Right lung (tissue), 5 donors: ENCODE measurements around the gene TUBB2A. TPM values are rescaled to one million over a fixed set of nuclear protein-coding genes. Genes with fewer than 3 reads are reported as not detected.
A peak's percentile ranks its signal among the peaks of the same experiment; 100 is the strongest.
"Not testable (repeated sequence)": the region's sequence is repeated elsewhere in the genome, so short reads cannot be mapped to it uniquely, and the experiment has no call there.

Experiments
- DNase-seq, 2 donors: peaks; one replicate each; pipeline ENCODE4 v3.0.0-alpha.2; 2013
- polyA plus RNA-seq, 5 donors: library from polyadenylated mRNA; unstranded; fragments of 120-200 nt; gene quantifications; one replicate each; pipeline versions ENCODE4 v1.2.1 to v1.2.3, GENCODE V29; 2013; ENCODE audit warnings: inconsistent platforms in 1 of 5, low replicate concordance in 1 of 5; ENCODE audit not compliant: insufficient read length in 5 of 5, insufficient read depth in 1 of 5

The TUBB2A gene
- polyA plus RNA-seq, 5 donors = 12.8 to 35.8 (median 20.8) TPM

- peak; percentile 10 to 11 for DNase-seq
Observed at GRCh38 chr6:3156184-3157130, 887 bp downstream of the TUBB2A start.

DNA sequence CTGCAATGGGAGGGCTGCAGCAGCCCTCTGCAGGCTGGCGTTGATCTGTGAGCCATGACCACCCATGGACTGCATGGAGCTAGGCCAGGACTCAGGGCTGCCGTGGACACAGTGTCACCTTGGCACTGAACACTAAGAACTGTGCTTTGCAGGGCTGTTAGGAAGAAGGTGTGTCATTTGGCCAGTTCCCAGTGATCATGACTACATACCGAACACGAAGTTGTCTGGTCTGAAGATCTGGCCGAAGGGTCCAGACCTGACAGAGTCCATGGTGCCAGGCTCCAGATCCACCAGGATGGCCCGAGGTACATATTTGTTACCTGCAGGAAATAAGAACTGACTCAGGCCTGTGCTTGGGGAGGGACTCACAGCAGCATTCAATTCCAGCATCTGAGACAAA is 1.9 kb downstream of the TUBB2A start:
- not testable (repeated sequence) for DNase-seq

- no peak for DNase-seq
Observed at GRCh38 chr6:3152689-3153088, 4.7 kb downstream of the TUBB2A start.

- no peak for DNase-seq
Observed at GRCh38 chr6:3151691-3152090, 5.7 kb downstream of the TUBB2A start.

DNA sequence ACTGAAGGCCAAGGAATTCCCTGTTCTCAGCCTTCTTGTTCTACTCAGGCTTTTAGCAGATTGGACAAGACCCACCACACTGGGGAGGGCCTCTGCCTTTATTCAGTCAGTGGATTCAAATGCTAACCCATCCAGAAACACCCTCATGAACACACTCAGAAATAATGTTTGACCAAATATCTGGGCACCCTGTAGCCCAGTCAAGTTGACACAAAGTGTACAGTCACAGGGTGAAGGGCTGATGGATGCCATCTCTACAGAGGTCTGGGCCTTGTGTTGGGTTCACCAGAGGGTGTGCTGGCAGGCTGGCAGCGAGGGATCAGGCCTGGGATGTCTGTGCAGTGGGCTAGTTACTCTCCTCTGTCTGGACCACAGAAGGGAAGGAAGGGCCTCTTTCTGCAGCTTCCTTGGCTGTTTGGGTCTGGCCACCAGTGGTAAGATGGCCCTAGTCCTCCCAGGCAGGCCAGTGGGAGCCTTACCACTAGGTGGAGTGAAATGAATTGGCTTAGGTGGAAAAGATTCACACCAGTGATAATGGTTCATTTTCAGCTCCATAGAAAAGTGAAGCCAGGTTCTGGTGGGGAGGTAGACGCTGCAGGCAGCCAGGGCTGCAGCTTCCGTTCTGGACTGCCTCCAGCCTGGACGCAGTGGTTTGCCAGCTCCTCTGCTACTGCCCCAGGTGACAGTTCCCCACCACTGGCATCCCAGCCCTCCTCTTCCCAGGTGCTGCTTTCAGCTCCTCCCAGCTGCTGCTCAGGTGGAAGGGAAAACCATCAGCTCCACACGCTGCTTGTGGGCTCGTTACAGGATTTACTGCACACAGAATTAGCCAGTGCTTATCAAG is 9.2 kb downstream of the TUBB2A start:
- DNase-seq = no peak

DNA sequence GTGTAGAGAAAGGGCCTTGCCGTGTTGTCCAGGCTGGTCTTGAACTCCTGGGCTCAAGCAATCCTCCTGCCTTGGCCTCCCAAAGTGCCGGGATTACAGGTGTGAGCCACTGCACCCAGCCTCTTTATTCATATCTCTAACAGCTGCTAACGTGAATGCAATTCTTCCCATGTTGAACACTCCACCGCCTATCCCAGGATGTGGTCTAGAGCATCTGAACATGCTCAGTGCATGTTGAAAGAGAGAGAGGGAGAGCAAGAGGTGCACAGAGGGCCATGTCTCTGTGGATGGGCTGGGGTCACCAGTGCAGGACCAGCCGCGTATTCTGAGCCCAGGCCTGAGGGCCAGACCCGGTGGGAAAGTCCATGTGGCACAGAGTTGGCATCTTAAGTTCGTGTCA is 12.8 kb downstream of the TUBB2A start:
- DNase-seq = no peak

DNA sequence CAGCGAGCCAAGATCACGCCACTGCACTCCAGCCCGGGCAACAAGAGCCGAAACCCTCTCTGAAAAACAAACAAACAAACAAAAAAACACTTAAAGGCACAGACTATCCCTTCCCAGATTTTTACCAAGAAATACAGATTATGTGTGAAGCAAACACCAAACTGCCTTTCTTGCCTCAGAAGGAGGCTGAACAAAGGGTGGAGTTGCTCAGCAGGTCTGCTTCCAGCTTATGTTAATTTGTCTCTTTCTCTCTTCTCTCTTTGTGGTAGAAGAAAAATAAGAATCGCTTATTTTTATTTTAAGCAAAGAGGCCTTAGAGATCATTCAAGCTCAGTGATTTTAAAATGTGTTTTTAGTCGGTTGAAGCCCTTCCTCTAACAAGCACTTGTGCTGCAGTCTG is 14.2 kb downstream of the TUBB2A start:
- no peak for DNase-seq

GRCh38 chr6:3142536-3142935 is 14.8 kb downstream of the TUBB2A start:
- DNase-seq = no peak

DNA sequence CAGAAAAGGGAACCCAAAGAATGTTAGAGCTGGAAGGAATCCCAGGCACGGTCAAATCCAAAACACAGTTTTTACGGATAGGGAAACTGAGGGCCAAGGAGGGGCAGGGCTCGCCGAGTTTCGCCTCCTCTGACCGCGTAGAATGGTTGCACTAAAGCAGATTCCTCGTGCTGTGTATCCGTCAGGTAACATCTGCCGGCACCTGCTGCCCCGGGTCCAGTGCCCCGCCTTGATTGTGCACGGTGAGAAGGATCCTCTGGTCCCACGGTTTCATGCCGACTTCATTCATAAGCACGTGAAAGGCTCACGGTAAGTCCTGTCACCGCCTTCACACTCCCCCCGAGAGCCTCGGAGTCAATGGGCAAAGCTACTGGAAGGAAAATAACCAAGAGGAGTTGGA is 17.1 kb downstream of the TUBB2A start:
- DNase-seq = no peak

GRCh38 chr6:3139090-3139903 is 18.0 kb downstream of the TUBB2A start:
- no peak for DNase-seq

DNA sequence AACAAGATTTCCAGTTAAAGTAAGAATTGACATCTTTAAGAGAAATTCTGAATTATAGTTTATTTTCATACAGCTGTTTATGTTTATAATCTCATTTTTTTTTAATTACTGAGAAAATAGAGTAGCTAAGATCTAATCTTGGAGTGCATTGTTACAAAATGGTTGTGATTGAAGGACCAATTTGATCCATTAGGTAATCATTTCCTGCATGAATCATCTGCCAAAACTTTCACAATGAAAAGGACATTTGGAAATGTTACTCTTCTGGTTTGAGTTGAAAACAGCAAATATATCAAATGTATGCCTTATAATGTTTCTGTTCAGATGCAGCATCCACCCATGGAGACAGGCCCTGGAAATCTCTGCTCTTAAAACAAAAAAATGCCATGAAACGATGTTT is 19.0 kb downstream of the TUBB2A start:
- DNase-seq = no peak

DNA sequence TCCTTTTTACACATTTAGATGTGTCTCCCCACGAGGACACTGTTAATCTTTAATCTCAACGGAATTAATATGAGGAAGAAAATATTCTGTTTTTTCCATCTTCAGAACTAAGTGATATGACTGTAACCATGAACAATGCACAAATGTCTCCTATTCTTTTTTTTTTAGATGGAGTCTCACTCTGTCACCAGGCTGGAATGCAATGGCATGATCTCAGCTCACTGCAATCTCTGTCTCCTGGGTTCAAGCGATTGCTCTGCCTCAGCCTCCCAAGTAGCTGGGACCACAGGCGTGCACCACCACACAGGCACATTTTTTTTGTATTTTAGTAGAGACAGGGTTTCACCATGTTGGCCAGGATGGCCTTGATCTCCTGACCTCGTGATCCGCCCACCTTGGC is 19.5 kb downstream of the TUBB2A start:
- not testable (repeated sequence) for DNase-seq

DNA sequence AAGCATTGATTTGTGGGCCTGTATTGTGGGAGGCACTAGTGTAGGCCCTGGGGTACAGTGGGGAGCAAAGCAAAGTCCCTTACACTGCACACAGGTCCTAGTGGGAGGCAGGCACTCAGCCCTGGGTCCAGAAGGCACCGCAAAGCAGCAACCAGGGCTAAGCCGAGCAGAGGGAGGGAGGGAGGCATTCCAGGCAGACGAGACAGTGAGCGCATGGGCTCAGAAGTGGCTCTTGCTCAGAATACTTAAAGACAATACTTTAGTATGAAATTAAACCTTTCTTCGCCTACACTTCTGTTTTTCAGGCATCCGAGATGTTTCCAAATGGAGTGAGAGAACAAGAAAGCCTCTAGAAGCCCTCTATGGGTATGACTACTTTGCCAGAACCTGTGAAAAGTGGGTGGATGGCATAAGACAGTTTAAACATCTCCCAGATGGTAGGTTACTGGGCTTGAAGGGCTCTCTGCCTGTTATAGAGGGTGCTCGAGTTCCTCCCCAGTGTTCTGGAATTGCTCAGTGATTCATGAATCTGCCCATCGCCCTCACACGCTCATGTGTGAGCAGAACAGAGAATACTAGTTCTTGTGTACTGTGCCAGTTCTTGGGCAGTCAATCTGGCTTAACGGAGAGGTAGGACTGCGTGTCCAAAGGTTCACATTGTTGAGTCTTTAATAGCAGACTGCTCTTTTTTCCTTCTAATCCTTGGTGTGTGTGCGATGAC is 20.1 kb downstream of the TUBB2A start:
- no peak for DNase-seq

DNA sequence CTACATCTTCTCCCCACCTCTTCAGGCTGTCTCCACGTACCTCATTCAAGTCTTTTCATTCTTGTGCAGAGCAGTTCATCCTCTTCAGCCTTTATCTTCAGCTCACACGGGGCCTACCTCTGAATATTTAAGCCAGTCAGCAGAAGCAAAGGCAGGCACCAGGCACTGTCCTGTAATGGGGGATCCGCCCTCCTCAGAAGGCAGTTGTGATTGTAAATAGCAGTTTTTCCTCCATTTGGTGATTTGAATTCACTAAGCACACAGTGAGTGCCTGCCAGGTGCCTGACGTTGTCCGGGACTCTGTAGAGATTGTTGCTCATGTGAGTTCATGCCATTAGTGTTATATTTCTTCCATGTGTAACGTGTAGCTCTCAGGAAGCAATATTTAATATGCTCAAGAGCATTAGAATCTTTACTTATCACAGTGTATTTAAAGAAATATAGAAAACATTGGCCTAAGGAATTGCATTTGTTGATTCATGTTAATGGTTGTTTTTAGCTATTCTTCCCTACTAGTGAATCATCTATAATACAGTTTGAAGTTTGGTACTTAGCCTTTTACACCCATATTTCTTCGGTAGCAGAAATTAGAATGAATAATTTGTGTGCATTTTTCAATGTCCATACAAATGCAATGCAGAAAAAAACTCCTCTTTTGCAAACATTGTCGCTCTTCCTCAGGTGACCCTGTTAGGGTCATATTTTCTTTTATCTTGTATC is 20.9 kb downstream of the TUBB2A start:
- no peak for DNase-seq

DNA sequence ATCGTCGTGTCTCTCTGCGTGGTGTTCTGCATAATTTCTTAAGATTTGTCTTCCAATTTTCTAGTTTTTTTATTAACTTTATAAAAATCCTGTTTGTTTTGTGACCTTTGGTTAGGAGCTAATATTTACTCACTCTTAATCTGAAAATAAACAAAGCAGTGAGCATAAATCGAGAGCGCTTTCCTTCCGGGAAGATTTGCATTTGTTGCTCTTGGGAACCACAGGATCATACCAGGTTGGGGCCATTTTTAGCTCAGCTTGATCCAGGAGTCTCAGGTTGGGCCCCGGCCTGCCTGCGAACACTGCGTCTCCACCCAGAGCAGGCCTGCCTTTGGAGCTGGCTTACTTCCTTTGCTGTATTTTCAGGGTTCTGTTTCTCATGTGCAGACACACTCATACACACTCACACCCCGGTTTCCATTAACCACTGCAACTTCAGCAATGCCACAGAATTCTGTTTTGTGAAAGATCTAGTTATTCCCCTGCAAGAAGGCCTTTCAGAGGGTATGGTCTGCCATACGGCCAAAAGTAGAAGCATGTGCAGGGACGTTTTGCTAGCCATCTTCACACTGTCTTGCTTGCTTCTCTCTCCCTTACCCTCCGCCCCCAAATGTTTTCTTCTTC is 21.6 kb downstream of the TUBB2A start:
- DNase-seq = no peak

DNA sequence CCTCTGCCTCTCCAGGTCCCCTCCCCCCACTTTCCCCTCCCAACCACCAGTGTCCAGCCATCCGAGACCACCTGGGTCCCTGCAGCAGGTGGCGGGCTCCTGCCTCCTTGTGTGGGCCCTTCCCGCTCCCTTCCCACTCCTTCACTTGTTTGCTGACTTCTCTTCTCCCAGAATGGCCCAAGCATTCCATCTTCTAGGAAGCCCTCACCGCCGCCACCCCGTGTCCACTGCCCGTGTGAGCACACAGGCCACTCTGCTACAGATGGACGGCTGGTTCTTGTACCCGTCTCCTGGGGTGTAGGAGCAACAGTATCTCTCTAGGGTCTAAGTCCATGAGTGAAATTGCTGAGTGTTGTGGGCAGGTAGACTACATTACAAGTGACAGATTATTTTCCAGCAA is 23.8 kb downstream of the TUBB2A start:
- DNase-seq = no peak

DNA sequence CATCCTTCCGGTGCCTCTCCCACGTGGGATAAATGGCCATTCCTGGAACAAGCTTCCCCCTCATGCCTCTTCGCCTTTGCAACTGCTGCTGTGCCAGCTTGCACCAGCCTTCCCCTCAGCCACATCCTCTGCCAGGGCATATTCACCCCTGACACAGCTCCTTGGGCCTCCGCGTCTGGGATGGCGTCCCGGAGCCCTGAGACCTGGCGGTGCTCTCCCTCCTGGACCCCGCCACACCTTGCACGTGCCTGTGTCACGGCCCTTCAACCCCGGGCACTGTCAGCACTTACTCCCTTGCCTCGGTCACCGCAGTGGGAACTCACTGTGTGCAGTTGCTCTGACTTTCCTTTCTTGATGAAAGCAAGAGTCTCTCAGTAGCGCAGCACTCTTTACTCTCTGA is 25.6 kb downstream of the TUBB2A start:
- DNase-seq = no peak

- DNase-seq = no peak
Observed at GRCh38 chr6:3128356-3129108, 28.8 kb downstream of the TUBB2A start.

DNA sequence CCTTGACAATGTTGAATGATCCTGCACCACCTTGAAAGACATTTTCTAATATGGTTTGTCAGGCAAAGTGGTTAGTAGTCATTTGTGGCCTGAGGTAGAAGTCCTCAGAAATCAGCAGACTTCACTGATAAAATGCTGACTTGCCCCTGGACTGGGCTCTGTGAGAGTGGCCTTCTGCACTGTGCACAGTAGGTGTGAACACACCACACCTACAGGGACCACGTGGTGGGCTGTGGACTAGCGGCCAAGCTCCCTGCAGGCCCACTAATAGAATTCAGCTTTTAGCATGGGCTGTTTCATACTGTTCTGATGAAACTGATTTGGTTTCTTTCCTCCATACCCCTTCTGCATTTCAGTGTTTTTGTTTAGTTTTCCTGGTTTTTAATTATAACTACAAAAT is 31.5 kb downstream of the TUBB2A start:
- DNase-seq = no peak
